GM12872 (cell line): ENCODE data around the gene SLC27A2.

Source experiments
- CTCF ChIP-seq: IDR thresholded peaks from 3 replicates; pipeline ENCODE4 v1.5.1; 2011; ENCODE audit warnings: low read depth, mild to moderate bottlenecking, low read length, moderate library complexity; ENCODE audit not compliant: insufficient read depth

The SLC27A2 gene

GRCh38 chr15:50206020-50206419 lies 24.0 kb downstream of the SLC27A2 start:
- no peak for TF ChIP-seq CTCF

DNA sequence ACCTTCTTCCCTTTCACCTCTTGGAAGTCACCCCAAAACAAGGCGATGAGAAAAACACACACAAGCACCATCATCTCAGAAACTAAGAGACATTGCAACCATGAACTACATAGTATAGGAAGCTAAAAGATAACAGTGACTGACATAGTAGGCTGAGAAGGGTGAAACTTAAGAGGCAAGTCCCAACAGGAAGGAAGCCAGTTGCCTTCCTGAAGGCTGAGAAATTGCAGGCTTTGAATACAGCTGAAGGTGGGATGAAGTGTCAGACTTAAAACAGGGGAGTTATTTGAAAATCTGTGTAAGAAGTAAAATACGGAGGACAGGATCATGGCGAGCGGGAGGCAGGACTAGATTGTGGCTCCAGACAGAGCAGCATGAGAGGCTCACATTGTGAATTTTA lies 27.8 kb downstream of the SLC27A2 start:
- no peak for TF ChIP-seq CTCF

DNA sequence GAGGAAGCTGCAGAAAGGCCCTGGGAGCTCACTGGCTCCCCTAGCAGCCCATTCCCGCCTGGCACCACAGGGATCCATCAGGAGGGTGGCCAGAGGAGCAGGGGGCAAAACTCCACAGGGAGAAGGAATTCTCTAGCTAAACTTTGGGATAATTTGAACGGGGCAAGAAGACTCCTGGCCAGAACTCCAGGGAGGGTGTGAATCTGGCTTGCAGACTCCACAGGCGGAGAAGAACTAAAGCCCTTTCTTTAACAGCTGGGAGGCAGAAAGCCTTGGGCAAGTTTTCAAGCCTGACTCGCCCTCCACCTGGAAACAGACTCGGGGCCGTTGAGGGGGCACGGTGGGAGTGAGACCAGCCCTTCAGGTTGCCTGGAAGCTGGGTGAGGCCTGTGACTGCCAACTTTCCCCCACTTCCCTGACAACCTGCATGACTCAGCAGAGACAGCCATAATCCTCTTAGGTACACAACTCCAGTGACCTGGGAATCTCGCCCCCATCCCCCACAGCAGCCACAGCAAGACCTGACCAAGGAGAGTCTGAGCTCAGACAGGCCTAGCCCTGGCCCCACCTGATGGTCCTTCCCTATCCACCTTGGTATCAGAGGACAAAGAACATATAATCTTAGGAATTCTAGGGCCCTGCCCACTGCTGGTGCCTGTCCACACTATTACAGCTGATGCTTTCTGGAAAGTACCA lies 28.6 kb downstream of the SLC27A2 start:
- no peak for TF ChIP-seq CTCF

DNA sequence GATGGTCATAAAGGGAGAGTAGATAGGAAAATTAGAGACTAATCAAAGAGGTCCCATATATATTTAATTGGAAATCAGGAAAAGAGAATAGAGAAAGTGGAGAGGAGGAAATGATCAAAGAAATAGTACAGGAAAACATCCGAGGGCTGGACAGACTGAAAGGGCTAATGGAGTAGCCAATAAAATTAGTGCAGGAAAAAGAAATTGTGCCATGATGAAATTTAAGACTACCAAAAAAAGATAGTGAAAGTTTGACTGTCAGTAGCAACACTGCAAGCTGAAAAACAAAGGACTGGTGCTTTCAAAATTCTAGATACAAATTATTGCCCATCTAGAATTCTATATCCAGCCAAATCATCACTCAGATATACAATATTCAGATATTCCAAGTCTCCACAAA lies 36.3 kb downstream of the SLC27A2 start:
- TF ChIP-seq CTCF: no peak

DNA sequence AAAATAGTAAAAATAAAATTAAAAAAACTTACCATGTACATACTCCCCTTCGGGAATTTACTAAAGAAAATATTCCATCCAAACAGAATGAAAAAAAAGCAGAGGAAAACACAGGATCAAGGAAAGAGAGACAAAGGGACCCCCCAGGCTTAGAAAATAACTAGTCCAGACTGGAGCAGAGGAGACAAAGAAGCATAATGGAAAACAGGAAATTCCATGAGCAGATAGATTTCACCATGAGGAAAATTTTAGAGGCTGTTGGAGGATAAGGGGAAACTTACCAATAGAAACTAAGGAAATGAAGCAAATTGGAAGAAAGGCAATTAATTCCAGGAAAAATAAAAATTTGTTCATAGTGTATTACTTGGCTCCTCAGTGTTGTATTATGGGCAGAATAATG lies 36.7 kb downstream of the SLC27A2 start:
- no peak for TF ChIP-seq CTCF

DNA sequence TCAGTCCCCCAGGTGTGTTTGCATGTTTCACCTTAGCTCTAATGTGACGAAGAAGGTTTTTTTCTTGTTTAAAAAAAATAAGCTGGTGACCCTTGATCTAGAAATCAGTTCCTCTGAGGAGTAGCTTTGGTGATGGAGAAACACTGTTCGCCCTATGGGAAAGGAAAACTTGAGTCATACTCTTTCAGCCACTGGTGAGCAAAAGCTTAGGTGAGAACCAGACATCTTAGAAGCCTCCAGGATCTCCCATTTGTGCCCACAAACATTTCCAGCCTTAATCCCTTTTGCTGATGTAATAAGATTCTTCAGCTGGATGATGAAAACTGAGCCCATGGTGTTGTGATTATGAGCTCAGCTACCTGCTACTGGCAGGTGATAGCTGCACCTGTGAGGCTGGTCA lies 37.8 kb downstream of the SLC27A2 start:
- TF ChIP-seq CTCF: no peak

- no peak for TF ChIP-seq CTCF
Observed at GRCh38 chr15:50222181-50222580, 40.2 kb downstream of the SLC27A2 start.
